CD14-positive monocyte (primary cell): Measurements from ENCODE around the gene TGFA. TPM values are rescaled to one million over a fixed set of nuclear protein-coding genes. Genes with fewer than 3 reads are reported as not detected.

Source experiments
- DNase-seq, 3 donors: peaks; one replicate each; pipeline ENCODE4 v3.0.0-alpha.2; 2011 to 2022
- H2AFZ ChIP-seq: 2 replicates; pipeline ENCODE4 v1.6.0; 2012; ENCODE audit warnings: mild to moderate bottlenecking, low read depth, low read length, inconsistent platforms; ENCODE audit not compliant: insufficient read depth, poor library complexity, severe bottlenecking
- H3K27ac ChIP-seq, 2 donors: 1 replicate in 1 of 2; 2 replicates in 1 of 2; pipeline ENCODE4 v1.5.1; 2012 to 2013; ENCODE audit warnings: low read length in 2 of 2, control low read depth in 1 of 2, inconsistent platforms in 1 of 2, low read depth in 1 of 2, mild to moderate bottlenecking in 1 of 2
- H3K27me3 ChIP-seq, 2 donors: one replicate each; pipeline versions ENCODE4 v1.6.0 to v1.6.1; 2011 to 2013; ENCODE audit warnings: low read length in 2 of 2; ENCODE audit not compliant: control insufficient read depth in 2 of 2, insufficient read depth in 2 of 2
- H3K36me3 ChIP-seq, 2 donors: replicated peaks in 1 of 2; 1 replicate in 1 of 2; 2 replicates in 1 of 2; pipeline versions ENCODE4 v1.5.1 to v1.6.1; 2012 to 2013; ENCODE audit warnings: low read length in 2 of 2, control low read depth in 1 of 2, inconsistent platforms in 1 of 2, mild to moderate bottlenecking in 1 of 2; ENCODE audit not compliant: insufficient read depth in 2 of 2, control insufficient read depth in 1 of 2
- H3K4me1 ChIP-seq, 2 donors: 1 replicate in 1 of 2; 2 replicates in 1 of 2; pipeline versions ENCODE4 v1.5.1 to v1.6.1; 2012 to 2013; ENCODE audit warnings: low read length in 2 of 2, control low read depth in 1 of 2, inconsistent platforms in 1 of 2, mild to moderate bottlenecking in 1 of 2, moderate library complexity in 1 of 2; ENCODE audit not compliant: insufficient read depth in 2 of 2, control insufficient read depth in 1 of 2
- H3K4me2 ChIP-seq: replicated peaks from 2 replicates; pipeline ENCODE3; 2012; ENCODE audit warnings: low read length, moderate library complexity, mild to moderate bottlenecking; ENCODE audit not compliant: poor library complexity, severe bottlenecking; ENCODE audit errors: extremely low read depth
- H3K4me3 ChIP-seq, 3 experiments: fragments of 200-600 bp in 1 of 3; sonication (generic) in 1 of 3; replicated peaks in 1 of 3; 1 replicate in 2 of 3; 2 replicates in 1 of 3; pipeline ENCODE4 v1.5.1; 2011 to 2013; ENCODE audit warnings: low read length in 3 of 3, mild to moderate bottlenecking in 3 of 3, control low read depth in 2 of 3, low read depth in 2 of 3, inconsistent platforms in 1 of 3, moderate library complexity in 1 of 3
- H3K79me2 ChIP-seq: 2 replicates; pipeline ENCODE4 v1.6.0; 2012; ENCODE audit warnings: mild to moderate bottlenecking, control low read depth, inconsistent platforms, low read length, moderate library complexity; ENCODE audit not compliant: insufficient read depth
- H3K9ac ChIP-seq: 2 replicates; pipeline ENCODE4 v1.6.0; 2017; ENCODE audit warnings: low read length, mild to moderate bottlenecking; ENCODE audit not compliant: insufficient read depth, poor library complexity, severe bottlenecking
- H3K9me3 ChIP-seq, 2 donors: replicated peaks in 1 of 2; 1 replicate in 1 of 2; 2 replicates in 1 of 2; pipeline versions ENCODE4 v1.5.1 to v1.6.1; 2012 to 2013; ENCODE audit warnings: low read length in 2 of 2, control low read depth in 1 of 2; ENCODE audit not compliant: control insufficient read depth in 1 of 2, insufficient read depth in 1 of 2
- H4K20me1 ChIP-seq: 2 replicates; pipeline ENCODE4 v1.6.0; 2012; ENCODE audit warnings: mild to moderate bottlenecking, low read length, control low read depth, moderate library complexity; ENCODE audit not compliant: insufficient read depth
- H3K27ac Mint-ChIP-seq, 7 donors: one replicate each; pipeline ENCODE4 v1.8.0; 2020; ENCODE audit warnings: mild to moderate bottlenecking in 7 of 7, mixed read lengths in 7 of 7, moderate library complexity in 6 of 7, inconsistent platforms in 2 of 7
- H3K27me3 Mint-ChIP-seq, 3 donors: one replicate each; pipeline ENCODE4 v1.8.0; 2021 to 2022; ENCODE audit warnings: low read depth in 3 of 3, mild to moderate bottlenecking in 3 of 3, mixed read lengths in 3 of 3, moderate library complexity in 3 of 3, inconsistent platforms in 1 of 3
- H3K36me3 Mint-ChIP-seq, 2 donors: one replicate each; pipeline ENCODE4 v1.8.0; 2020; ENCODE audit warnings: mixed read lengths in 2 of 2, inconsistent platforms in 1 of 2, mild to moderate bottlenecking in 1 of 2
- H3K4me1 Mint-ChIP-seq: one replicate; pipeline ENCODE4 v1.8.0; 2020; ENCODE audit warnings: mild to moderate bottlenecking, mixed read lengths
- H3K4me3 Mint-ChIP-seq, 2 donors: one replicate each; pipeline ENCODE4 v1.8.0; 2020; ENCODE audit warnings: mild to moderate bottlenecking in 2 of 2, mixed read lengths in 2 of 2, moderate library complexity in 1 of 2
- H3K9me3 Mint-ChIP-seq, 7 donors: one replicate each; pipeline ENCODE4 v1.8.0; 2020 to 2022; ENCODE audit warnings: mixed read lengths in 7 of 7, mild to moderate bottlenecking in 6 of 7, moderate library complexity in 6 of 7, inconsistent platforms in 2 of 7
- WGBS: methylation state at CpG from one replicate; pipeline ENCODE4 v1.1.5; 2013; ENCODE audit warnings: missing lambda C conversion rate; ENCODE audit not compliant: insufficient coverage; 5-methylcytosine and 5-hydroxymethylcytosine counted together
- intact Hi-C, 2 donors: fragments of 100-400 bp; cut with micrococcal nuclease; formaldehyde crosslinking; loops; one replicate each; pipeline versions ENCODE4 v1.15.0 to v1.15.1; 2023
- polyA plus RNA-seq, 3 donors: library from polyadenylated mRNA; depleted of rRNA in 1 of 3; unstranded in 2 of 3; stranded (reverse) in 1 of 3; fragments of 300-500 nt in 2 of 3; fragments of >200 nt in 1 of 3; fragmentation: Illumina TruSeq in 2 of 3; gene quantifications; 1 replicate in 2 of 3; 2 replicates in 1 of 3; pipeline ENCODE4 v1.2.3, GENCODE V29; 2012 to 2021
- TF ChIP-seq, protein P1 (sequence below): fragments of 200-600 bp; IDR thresholded peaks from one replicate; pipeline ENCODE4 v1.8.0; 2022; ENCODE audit warnings: antibody characterized with exemption, mild to moderate bottlenecking

TGFA gene
- polyA plus RNA-seq, 3 donors, result 1.7 to 2.5 (median 1.7) TPM

DNA sequence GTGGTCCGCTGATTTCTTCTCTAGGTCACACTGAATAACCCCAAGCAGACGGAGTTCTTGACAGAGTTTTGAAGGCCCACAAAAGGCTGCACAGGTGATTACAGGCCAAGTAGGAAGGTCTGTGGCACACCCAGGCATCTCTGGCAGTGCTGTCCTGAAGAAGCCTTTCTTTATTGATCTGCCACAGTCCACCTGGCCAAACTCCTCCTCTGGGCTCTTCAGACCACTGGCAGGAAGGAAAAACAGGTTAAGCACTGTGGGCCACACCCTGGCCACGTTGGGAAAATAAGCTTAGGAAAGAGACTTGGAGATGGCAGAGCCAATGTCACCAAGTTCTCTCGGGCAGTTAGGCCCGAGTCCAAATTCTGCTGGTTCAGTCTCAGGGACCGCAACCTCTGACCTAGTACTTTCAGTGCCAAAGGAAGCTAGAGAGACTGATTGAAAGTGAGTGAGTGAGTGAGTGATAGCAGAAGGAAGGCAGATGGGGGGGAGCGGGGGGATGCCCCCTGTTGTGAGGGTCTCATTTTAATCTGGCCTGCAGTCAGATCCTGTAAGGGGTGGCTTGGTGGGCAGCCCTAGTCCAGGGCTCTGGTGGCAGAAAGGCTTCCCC, 102.9 kb downstream of the TGFA start:
- H3K27me3 Mint-ChIP-seq, result peaks cover 0 to 7% (median 3%) of the 10 kb centered on the region in 3 donors
- no peaks in the 10 kb centered on the region for H3K36me3 Mint-ChIP-seq
- whole genome bisulfite sequencing, result 92% methylated on average over 6 of the region's 7 CpGs
- Histone ChIP-seq H3K9ac (no peak overlapping the region), H3K79me2 (no peaks in the 10 kb centered on the region), H3K4me3 (no peak overlapping the region), H3K4me2 (no peak overlapping the region), H3K36me3 (no peaks in the 10 kb centered on the region), H4K20me1 (no peaks in the 10 kb centered on the region), H2AFZ (no peak overlapping the region), H3K27me3 (no peaks in the 10 kb centered on the region), H3K4me1 (no peaks in the 10 kb centered on the region), H3K9me3 (no peaks in the 10 kb centered on the region), H3K27ac (no peak overlapping the region)
- intact Hi-C loops, result no loop called here
- H3K4me1 Mint-ChIP-seq, result no peaks in the 10 kb centered on the region
- H3K27ac Mint-ChIP-seq, result no peak overlapping the region
- no peak for DNase-seq
- no peak overlapping the region for H3K4me3 Mint-ChIP-seq
- H3K9me3 Mint-ChIP-seq, result no peaks in the 10 kb centered on the region
- TF ChIP-seq, protein P1, sequence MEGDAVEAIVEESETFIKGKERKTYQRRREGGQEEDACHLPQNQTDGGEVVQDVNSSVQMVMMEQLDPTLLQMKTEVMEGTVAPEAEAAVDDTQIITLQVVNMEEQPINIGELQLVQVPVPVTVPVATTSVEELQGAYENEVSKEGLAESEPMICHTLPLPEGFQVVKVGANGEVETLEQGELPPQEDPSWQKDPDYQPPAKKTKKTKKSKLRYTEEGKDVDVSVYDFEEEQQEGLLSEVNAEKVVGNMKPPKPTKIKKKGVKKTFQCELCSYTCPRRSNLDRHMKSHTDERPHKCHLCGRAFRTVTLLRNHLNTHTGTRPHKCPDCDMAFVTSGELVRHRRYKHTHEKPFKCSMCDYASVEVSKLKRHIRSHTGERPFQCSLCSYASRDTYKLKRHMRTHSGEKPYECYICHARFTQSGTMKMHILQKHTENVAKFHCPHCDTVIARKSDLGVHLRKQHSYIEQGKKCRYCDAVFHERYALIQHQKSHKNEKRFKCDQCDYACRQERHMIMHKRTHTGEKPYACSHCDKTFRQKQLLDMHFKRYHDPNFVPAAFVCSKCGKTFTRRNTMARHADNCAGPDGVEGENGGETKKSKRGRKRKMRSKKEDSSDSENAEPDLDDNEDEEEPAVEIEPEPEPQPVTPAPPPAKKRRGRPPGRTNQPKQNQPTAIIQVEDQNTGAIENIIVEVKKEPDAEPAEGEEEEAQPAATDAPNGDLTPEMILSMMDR, result no peak

DNA sequence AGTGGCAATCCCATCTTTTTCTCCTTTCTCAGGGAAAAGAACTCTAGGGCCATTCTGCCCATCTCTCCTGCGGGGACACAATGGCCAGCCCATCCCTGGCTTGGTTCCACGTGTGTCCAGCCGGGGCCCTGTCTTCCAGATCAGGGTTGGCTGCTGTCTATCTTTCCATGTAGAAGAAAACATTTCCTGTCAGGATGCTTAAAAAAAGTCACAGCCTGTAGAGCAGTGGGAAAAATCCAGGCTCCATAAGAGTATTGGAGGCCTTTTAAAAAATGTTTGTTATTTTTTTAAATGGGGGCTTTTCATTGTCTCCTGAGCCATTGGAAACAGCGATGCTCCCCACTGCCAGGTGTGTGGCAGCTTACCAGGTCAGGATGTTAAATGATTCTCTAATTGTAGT, 105.6 kb downstream of the TGFA start:
- Histone ChIP-seq H3K36me3 (no peaks in the 10 kb centered on the region), H4K20me1 (no peaks in the 10 kb centered on the region), H2AFZ (no peak overlapping the region), H3K9ac (no peak overlapping the region), H3K4me1 (no peaks in the 10 kb centered on the region), H3K9me3 (no peaks in the 10 kb centered on the region), H3K27me3 (no peaks in the 10 kb centered on the region), H3K27ac (no peak overlapping the region), H3K79me2 (no peaks in the 10 kb centered on the region), H3K4me3 (no peak overlapping the region), H3K4me2 (no peak overlapping the region)
- no peak for DNase-seq
- peaks cover 1 to 5% (median 2%) of the 10 kb centered on the region in 3 donors for H3K27me3 Mint-ChIP-seq
- H3K27ac Mint-ChIP-seq, result peak overlapping the region in 1 of 7 donors; percentile 53
- H3K4me1 Mint-ChIP-seq, result no peaks in the 10 kb centered on the region
- no peaks in the 10 kb centered on the region for H3K9me3 Mint-ChIP-seq
- WGBS, result 96% methylated on average over 3 of the region's 4 CpGs
- H3K4me3 Mint-ChIP-seq, result no peak overlapping the region
- intact Hi-C loops, result no loop called here
- H3K36me3 Mint-ChIP-seq, result no peaks in the 10 kb centered on the region
- TF ChIP-seq, protein P1, result no peak
